ENCODE data around the gene SP7.

The SP7 gene

GRCh38 chr12:53326460-53327185, 9.5 kb downstream of the SP7 start:
- DNase-seq (ENCODE audit: insufficient read length, low spot score) (no peak), FAIRE-seq (no peak)
- no peak for TF ChIP-seq CTCF (IDR thresholded peaks at IDR 0.05; ENCODE audit: insufficient read depth, missing control alignments)

DNA sequence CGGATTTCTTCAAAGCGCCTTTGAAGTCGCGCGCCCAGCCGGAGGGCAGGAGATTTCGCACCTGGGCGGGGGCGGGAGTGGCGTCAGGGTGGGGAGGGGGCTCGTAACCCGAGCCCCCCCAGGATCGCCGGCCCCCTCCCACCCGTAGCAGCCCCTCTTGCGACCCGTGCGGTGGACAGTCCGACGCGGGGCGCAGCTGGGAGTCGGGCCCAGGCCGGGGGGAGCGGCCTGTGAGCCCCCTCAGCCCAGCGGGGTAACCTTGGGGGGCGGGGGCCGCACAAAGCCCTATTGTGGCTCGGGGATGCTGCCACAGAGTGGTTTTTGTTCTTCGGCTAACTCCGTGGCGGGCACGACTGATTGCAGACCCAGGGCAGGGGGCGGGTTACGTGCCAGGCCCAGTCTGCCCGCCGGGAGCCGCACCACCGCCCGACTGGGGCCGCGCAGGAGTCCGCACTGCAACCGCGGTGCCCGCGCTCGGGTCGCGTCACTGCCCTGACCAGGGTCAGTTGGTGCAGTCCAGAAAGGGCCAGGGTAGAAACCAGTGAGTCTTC, 10.6 kb downstream of the SP7 start:
- TF ChIP-seq CTCF (IDR thresholded peaks at IDR 0.05; ENCODE audit: insufficient read depth, missing control alignments): no peak
- DNase-seq (ENCODE audit: insufficient read length, low spot score) (no peak), FAIRE-seq (no peak)

DNA sequence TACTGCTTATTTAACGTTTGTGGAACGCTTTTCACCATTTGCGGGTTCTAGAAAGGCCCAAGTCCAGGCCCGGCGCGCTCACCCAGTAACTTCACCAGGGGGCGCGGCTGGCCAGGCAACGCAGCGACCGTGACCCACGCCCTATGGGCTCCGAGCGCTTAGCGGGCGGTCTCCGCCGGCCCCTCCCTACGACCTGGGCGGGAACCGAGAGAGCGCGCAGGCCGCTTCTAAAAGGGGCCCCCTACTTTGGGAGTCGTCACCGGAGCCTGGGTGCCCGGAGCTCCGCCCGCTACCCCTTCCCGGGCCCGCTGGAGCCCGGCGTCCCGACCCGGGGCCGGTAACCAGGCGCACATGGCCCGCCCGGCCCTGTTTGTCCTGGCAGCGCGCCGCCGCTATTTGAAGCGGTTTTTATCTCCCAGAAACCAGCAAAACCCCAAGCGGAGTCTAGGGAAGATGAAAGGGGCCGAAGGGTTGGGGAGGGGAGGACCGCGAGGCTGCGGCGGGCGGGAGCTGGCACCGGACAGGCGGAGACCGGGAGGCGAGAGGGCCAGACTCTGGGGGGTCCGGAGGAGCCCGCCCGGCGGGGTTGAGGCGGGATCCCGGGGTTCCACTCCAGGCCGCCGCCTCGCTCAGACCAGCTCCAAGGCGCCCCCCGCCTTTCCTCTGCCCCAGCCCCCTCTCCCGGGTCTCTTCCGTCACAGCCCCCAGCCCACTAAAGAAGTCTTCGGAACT, 11.2 kb downstream of the SP7 start:
- DNase-seq (ENCODE audit: insufficient read length, low spot score): peak; percentile 98
- TF ChIP-seq CTCF (IDR thresholded peaks at IDR 0.05; ENCODE audit: insufficient read depth, missing control alignments): peak; percentile 69
- no peak for FAIRE-seq

GRCh38 chr12:53324113-53324778, 11.9 kb downstream of the SP7 start:
- no peak for FAIRE-seq
- TF ChIP-seq CTCF (IDR thresholded peaks at IDR 0.05; ENCODE audit: insufficient read depth, missing control alignments): no peak

GRCh38 chr12:53320352-53321195, 15.6 kb downstream of the SP7 start:
- no peak for TF ChIP-seq CTCF (IDR thresholded peaks at IDR 0.05; ENCODE audit: insufficient read depth, missing control alignments)
- DNase-seq (ENCODE audit: insufficient read length, low spot score): no peak
- FAIRE-seq: no peak

More at GRCh38 chr12:53324113-53324778, 11.9 kb downstream of the SP7 start:
- DNase-seq (ENCODE audit: insufficient read length, low spot score): no peak

DNA sequence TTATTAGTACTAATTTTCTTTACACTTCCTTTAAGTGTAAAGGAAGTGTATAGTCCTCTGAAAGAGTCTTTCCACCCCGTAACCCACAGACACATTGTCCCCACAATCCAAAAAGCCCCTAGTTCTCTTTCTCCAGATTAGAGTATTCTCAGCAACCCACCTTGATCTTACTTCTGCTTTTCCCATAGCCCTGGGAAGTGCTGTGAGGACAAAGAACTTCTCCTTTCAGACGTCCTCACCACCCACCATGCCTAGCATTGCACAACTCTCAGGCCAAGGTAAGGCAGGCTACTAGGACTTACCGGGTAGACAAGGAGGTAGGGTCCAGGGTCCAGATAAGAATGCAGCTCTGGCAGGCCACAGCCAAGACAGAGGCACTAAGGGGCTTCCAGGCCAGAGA, 22.2 kb downstream of the SP7 start:
- FAIRE-seq (no peak), DNase-seq (ENCODE audit: insufficient read length, low spot score) (no peak)
- TF ChIP-seq CTCF (IDR thresholded peaks at IDR 0.05; ENCODE audit: insufficient read depth, missing control alignments): no peak
